Measurements from ENCODE around the gene TMEM72. TPM values are rescaled to one million over a fixed set of nuclear protein-coding genes. Genes with fewer than 3 reads are reported as not detected.

The TMEM72 gene
- total and polyA plus RNA-seq, 2 donors (not counting 1 experiment from before 2014, with no cell fraction given) = not detected

DNA sequence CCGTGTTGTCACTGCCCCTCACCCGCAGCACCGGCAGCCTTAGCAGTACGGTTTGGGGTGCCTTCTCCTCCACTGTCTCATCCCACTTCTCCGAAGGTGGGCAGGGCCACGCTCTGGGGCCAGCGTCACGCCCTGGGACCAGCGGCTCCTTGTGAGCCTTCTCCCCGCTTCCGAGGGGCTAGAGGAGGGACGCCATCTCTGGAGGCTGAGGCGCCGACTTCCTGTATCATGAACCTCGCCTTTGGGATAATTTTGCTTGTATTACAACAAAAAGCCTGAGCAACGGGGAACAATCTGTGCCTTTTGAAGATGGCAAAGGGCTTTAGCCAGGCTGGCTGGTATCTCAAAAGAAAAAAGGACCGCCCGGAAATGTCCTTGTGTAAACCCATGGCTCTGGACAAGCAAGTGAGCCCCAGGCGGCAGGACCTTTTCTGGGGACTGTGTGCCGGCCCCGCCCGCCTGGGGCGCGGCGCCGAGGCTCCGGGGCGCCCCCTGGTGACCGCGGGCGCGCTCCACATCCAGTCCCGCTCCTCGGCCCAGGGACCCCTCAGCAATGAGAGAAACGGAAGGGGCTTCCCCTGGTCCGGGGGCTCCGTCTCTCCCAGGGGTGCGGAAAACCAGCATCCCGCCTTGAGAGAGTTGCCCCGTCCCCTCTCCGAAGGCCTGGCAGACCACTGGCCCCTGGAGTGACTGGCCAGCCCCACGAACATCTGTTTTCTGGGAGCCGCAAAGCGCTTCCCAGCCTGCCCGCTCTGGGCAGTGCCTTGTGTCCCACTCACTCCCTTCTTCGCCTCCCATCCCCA lies 63.7 kb downstream of the TMEM72 start:
- Histone ChIP-seq H3K4me3 (ENCODE audit: control extremely low read depth in 1 of 5, extremely low read depth in 1 of 5, insufficient read depth in 1 of 5, low read depth in 2 of 5, low read length in 4 of 5) (peak overlapping the region; percentile 31 to 70 (median 50)), H3K79me2 (ENCODE audit: control insufficient read depth, insufficient read depth, low read length) (no peaks in the 10 kb centered on the region), H3K27ac (ENCODE audit: low read length in 2 of 2) (no peak overlapping the region), H3K4me2 (replicated peaks; ENCODE audit: low read depth, low read length, poor library complexity, severe bottlenecking) (peak overlapping the region; percentile 94), H3K36me3 (replicated peaks in 1 of 2; ENCODE audit: control extremely low read depth in 1 of 2, control insufficient read depth in 1 of 2, extremely low read depth in 1 of 2, insufficient read depth in 2 of 2, low read length in 1 of 2) (no peaks in the 10 kb centered on the region), H2AFZ (ENCODE audit: insufficient read depth, low read depth, low read length, poor library complexity, severe bottlenecking) (peak overlapping the region; percentile 95), H3K9ac (ENCODE audit: low read length) (peak overlapping the region; percentile 73), H3K4me1 (ENCODE audit: control insufficient read depth in 2 of 2, insufficient read depth in 2 of 2, low read length in 2 of 2) (peaks cover 20 to 37% of the 10 kb centered on the region in 2 donors), H4K20me1 (ENCODE audit: control insufficient read depth, insufficient read depth, low read length, poor library complexity, severe bottlenecking) (no peaks in the 10 kb centered on the region), H3K27me3 (replicated peaks in 1 of 4; ENCODE audit: control extremely low read depth in 1 of 4, control insufficient read depth in 3 of 4, insufficient read depth in 4 of 4, low read length in 3 of 4) (peaks cover 0 to 9% (median 0%) of the 10 kb centered on the region in 4 experiments), H3K9me3 (ENCODE audit: control extremely low read depth in 1 of 3, control insufficient read depth in 2 of 3, insufficient read depth in 1 of 3, low read length in 2 of 3) (no peaks in the 10 kb centered on the region)
- H3K27me3 Mint-ChIP-seq = no peaks in the 10 kb centered on the region
- peak overlapping the region; percentile 86 for H3K4me3 Mint-ChIP-seq
- peak overlapping the region; percentile 73 for H3K27ac Mint-ChIP-seq
- DNase-seq (peak; percentile 79), ATAC-seq (ENCODE audit: low read depth) (peak; percentile 96)
- WGBS (ENCODE audit: insufficient coverage) = 5% methylated on average over 42 of the region's 46 CpGs
- H3K4me1 Mint-ChIP-seq = peaks cover 27% of the 10 kb centered on the region
- ChIA-PET CTCF (interaction anchor here (0.7 to 9.0 kb wide), 5 partner anchors 10 to 78 kb away, joined by 3 to 93 read pairs (median 24); no protein-coding TSS in a partner anchor), POLR2A (interaction anchor here (0.6 kb wide), 1 partner anchor 45 kb away, joined by 3 read pairs; no protein-coding TSS in a partner anchor)
- TF ChIP-seq CTCF (IDR thresholded peaks at IDR 0.05) = peak; percentile 97
- TF ChIP-seq EZH2 (IDR thresholded peaks at IDR 0.05; ENCODE audit: borderline replicate concordance, insufficient read depth, low read depth, low read length, poor library complexity, severe bottlenecking) = no peak
- H3K9me3 Mint-ChIP-seq (ENCODE audit: insufficient read depth) = no peaks in the 10 kb centered on the region
- intact Hi-C loops (cut with micrococcal nuclease) = loop anchor here (1.0 to 5.0 kb wide), 6 partner anchors 9 to 1302 kb away; partner anchors contain the start of genes RASSF4 and ZNF22

Data from B cell (primary cell).